NK-92 treated with Interleukin-12 subunit alpha and Interleukin-12 subunit beta, amount 100 ng/mL, for 24 hours (cell line): ENCODE results near the gene AKR1C2.
A peak's percentile ranks its signal among the peaks of the same experiment; 100 is the strongest.
"Not testable (repeated sequence)": the region's sequence is repeated elsewhere in the genome, so short reads cannot be mapped to it uniquely, and the experiment has no call there.

ENCODE experiments used
- DNase-seq: peaks from one replicate; lab custom pipeline; 2025; lab: John Stamatoyannopoulos, UW

The AKR1C2 gene

DNA sequence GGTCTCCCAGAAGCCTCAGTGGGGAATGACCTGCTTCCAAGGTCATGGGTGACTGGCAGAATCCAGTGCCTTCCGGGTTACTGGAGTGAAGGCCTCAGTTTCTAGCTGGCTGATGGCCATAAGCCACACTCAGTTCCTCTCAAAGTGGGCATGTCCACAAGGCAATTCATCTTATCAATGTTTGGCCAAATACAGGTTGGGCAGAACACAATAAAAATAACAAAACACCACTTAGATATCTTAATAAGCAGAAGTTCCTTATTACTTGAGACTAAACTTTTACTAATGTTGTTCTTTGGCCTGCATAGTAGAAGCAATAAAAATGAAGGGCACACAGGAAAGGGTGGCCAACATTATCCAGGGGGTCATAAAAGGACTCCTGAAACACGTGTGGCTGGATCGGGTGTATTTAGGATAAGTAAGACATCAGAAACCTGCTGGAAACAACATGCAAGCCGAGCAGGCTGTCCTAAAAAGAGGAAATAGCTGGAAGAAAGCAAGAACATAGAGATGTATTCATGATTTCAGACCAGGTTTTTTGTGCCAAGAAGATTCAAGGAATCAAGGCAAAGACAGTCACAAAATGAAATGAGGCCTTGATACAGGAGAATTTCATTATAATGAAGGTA lies 19.6 kb upstream of the AKR1C2 start:
- DNase-seq: no peak

DNA sequence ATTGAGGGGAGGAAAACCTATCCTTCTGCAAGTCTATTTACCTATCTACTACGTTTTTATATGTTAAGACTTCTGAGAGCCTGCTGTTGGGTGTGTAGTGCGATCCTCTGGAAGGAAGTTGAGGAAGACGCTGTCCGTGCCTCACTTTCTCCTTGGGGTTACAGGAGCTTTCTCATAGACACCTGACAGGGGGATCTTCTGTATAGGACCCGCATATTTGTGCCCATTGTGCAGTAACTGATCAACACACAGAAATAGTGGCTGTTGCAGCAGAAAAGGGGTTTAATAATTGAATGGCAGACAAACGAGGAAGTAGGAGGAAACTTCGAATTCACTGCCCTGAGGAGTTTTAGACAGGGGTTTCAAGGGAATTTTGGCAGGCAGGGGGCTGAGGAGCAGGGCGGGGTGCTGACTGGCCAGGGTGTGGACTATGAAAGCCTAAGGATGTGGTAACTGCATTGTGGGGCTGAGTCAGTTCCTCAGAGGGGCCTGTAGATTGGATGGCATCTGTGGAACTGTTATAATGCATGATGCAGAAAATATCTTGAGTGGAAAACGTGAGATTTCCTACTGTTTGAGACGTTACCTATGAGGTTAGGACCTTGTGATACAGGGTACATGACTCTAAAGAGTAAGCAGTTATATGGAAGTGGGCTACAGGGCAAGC lies 18.1 kb upstream of the AKR1C2 start:
- not testable (repeated sequence) for DNase-seq

DNA sequence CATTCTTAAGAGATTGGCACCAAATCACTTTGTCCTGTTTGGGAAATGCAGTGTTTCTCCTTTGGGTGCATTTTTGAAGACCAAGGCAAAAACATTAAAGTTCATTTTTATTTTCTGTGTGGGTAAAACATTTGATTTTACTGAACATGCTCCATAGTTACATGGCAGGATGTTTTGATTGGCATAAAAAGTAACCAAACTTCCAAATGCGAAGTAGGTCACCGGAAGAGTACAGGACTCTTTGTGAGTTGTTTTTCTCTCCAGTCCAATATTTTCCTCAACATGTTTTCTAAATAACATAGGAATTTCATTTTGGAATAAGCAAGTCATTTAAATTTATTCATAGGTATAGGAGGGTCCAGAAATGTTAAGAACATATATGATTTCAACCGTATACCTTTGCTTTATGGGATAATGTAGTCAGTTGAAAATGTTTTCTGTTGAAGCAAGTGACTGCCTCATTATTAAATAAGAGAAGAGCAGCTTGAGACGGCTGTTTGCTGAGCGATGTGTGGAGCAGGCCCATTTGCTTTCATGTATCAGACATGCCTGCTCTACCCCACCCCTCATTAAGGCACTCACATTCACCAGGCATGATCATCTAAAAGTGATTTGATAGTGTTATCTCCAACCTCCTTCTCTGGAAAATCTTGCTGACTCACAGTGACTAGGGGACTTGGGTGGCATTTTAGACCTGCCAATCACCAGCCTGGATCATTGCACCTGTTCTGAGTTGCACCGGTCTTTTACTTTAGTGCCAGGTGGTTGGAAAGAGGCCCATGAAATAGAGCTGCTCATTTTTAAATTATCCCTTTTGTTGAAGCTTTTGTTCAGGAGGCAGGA lies 16.3 kb upstream of the AKR1C2 start:
- not testable (repeated sequence) for DNase-seq

- DNase-seq: not testable (repeated sequence)
These were observed 15.1 kb upstream of the AKR1C2 start for GRCh38 chr10:5018671-5019277.

DNA sequence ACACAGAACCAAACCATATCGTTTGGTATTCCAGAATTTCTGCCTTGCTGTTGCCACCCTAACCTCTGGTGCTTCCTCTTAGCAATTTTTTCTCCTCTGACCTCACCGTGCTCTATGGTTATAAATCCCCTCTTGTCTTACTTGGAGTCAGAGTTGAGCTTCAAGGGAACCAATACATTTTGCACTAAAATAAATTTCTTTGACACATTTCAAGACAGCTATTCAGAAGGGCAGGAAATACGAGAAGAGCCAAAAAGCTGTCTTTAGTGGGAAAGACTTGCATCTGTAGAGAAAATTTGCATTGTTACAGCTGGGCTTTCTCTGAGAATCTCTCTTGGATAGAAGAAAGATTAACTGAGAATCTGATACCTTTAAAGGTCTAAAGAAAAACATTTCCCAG lies 14.5 kb upstream of the AKR1C2 start:
- no peak for DNase-seq

GRCh38 chr10:5014936-5015335 lies 11.3 kb upstream of the AKR1C2 start:
- no peak for DNase-seq

DNA sequence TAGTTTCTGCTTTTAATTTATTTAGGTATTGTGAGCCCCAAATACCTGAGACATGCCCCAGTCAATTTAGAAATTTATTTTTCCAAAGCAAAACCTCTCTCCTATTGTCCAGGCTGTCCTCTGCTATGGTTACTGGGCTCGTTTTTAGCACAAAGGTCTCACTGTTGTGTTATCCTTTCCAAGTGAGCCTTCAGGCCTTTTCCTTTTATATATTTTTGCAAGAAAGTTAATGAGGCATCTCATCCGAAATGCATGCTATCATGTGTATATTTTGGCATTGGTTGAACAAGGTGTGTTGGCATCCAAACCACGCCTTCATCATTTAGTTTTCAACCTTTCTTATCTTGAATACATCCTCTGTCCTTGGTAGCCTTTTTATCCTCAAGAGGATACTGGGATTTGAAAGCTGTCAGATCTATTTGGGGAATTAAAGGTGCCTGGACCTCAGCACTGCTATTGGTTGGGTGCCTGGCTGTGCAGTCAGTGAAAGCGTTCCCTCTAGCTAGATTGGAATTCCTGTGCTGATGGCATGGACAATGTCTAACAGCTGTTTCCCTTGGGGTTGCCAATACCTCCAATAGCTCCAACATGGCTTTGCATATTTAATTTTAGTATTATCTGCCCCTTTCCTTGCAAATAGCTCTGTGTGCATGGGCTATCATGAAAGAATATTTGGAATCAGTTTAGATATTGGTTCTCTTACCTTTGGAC lies 10.7 kb upstream of the AKR1C2 start:
- not testable (repeated sequence) for DNase-seq

GRCh38 chr10:5013385-5013784 lies 9.7 kb upstream of the AKR1C2 start:
- no peak for DNase-seq

GRCh38 chr10:5012595-5012994 lies 8.9 kb upstream of the AKR1C2 start:
- no peak for DNase-seq

DNA sequence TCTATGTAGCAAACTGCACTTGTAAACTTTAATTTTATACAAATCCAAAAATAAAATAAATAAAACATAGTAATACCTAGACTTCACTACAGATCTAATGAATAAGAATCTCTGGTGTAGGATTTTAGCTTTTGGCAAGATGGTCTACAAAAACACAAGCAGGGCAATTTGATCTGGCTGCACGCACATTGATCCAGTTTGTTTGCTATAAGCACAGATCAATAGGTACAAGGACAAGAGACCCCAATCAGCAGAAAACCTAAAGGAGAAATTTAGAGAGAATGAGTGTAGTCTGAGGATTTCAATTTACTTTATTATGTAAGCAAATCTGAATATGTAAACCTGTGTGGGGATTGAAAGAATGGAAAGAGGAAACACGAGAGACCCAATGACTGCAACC lies 7.7 kb upstream of the AKR1C2 start:
- DNase-seq: not testable (repeated sequence)

DNA sequence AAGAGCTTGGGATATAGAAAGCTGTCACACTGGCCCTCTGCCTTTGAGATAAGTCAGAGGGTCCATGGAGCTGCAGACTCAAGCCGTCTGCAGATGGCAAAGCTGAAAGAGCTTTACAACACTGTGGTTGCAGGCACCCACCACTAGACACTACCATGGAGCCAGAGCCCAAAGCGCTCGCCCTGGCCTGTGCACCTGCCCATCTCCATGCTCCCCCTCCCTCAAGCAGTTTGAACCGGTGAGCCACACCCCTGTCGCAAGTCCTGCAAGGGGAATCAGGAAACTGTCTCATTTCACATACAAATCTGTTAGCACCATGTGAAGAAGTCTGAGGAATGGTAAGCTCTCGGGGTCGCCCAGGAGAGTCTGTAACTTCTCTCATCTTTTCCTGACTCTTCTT lies 6.4 kb upstream of the AKR1C2 start:
- DNase-seq: not testable (repeated sequence)

- DNase-seq: peak; percentile 13
These were observed 5.3 kb upstream of the AKR1C2 start for GRCh38 chr10:5008857-5009548.

GRCh38 chr10:5004501-5004900 lies 844 bp upstream of the AKR1C2 start:
- DNase-seq: not testable (repeated sequence)

DNA sequence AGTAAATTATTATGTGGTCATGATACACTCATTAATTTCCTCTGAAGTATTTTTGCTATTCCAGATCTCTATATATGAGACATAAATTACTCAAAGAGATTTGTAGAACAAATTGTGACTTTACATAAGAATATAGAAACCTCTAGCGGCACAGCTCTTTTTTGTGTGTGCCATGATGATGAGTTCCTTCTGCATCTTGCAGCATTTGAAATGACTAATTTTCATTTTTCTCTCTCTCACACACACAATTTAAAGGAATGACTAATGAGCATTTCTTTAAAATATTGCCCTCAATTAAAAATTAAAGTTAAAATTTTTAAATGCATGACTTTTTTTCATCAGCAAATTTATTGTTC lies 351 bp upstream of the AKR1C2 start:
- DNase-seq: not testable (repeated sequence)

GRCh38 chr10:5002013-5002727 lies 1.5 kb downstream of the AKR1C2 start:
- DNase-seq: no peak

DNA sequence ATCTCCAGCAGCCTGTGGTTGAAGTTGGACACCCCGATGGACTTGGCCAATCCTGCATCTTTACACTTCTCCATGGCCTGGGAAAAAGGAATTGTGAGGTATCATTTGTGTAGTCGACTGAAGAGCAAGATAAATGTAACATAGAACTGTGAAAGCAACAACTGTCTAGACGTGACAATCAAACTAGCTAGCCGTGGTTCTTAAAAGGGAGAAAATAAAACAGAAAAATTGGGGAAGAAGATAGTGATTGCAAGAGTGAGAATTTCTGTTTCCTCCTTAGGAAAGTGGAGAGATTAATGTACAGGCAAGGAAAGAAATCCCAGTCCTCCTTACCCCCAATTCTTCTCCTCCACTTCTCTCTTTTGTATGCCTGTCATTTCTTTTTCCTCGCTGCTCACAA lies 5.0 kb downstream of the AKR1C2 start:
- no peak for DNase-seq

- DNase-seq: not testable (repeated sequence)
These were observed 9.4 kb downstream of the AKR1C2 start for GRCh38 chr10:4994260-4994659.

DNA sequence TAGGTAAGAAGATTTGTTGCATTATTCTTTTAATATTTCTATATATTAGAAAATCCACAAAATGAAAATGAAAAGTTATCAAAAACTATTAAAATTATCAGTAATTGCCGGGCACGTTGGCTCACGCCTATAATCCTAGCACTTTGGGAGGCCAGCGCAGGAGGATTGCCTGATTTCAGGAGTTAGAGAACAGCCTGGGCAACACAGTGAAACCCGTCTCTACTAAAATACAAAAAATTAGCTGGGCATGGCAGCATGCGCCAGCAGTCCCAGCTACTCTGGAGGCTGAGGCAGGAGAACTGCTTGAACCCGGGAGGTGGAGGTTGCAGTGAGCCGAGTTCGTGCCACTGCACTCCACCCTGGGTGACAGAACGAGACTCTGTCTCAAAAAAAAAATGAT lies 11.1 kb downstream of the AKR1C2 start:
- not testable (repeated sequence) for DNase-seq

DNA sequence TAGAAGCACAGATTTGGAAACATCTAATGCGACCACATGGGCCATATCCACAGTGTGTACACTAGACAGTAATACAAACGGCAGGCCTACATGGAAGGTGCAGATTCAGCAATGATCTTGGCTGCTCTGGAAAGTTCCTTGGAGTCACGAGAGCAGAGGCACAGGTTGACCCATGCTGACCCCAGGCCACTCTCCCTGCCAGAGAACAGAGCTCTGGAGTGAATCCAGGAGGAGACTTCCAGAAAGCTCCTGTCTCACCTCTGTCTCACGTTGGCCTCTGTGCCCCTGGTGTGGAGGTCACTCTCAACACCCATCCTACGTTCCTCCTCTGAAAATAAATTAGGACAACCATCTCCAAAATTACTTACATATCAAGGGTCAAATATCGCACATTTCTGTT lies 12.2 kb downstream of the AKR1C2 start:
- DNase-seq: not testable (repeated sequence)

DNA sequence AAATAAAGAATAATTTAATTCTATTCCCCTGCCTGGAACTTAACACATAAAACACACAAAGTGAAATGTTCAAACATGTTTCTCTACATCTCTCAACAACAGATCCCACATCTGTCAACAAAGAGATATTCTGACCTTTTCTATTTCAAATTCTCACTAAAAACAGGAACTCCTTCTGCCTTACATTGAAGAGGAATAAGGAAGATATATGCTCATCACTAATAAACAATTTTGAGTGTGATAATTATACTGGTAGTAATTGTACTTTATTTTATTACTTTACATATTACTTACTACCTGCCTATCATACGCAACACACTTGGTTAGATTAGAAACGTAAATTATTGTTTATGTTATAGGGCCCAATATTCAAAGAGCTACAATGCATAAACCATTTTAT lies 13.4 kb downstream of the AKR1C2 start:
- no peak for DNase-seq
